HG03139 (cell line): Measurements from ENCODE around the gene SUGCT.
"Not testable (repeated sequence)": the region's sequence is repeated elsewhere in the genome, so short reads cannot be mapped to it uniquely, and the experiment has no call there.

ENCODE experiments used
- ATAC-seq: cut with Tn5 transposase; IDR thresholded peaks from one replicate; pipeline ENCODE4 v1.9.1; 2021; ENCODE audit not compliant: unreplicated experiment

Gene SUGCT

DNA sequence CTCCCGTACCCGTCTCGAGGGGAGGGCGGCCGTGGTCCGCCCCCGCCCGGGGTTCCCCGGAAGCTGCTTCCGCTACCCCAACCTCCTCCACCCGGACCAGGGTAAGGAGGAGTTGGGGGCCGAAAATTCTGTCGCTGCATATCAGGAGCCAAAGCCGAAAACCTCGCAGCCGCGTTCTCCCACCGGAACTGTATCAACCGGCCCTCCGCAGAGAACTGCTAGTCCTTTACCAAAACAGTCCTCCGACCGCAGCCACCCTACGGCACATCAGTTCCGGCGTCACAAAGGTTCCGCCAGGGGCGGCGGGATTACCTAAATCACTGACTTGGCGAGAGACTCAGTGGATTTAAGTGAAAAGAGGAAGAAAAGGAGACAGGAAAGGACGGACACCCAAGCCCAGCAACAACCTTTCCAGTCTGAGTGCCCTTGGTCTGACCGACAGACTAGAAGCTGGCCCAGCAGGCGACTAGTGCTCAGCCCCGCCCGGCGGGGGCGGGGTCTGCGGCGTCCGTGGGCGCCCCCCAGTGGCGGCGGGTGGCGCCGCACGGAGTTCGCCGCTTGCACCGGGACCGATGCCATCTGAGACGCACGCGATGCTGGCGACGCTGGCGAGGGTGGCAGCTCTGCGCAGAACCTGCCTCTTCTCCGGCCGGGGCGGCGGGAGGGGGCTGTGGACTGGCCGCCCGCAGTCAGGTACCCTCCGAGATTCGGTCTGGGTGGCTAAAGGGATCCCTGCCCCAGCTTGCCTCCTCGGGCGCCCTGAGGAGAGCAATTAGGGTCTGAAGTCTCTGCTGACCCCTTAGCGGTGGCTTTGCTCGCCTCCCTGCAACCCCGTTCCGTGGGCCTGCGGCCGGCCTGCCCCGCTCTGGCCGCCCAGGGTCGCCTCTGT is at the start of gene SUGCT, which contains the start of gene MPLKIP:
SUGCT (plus strand) TSS at position 578 of the 889 bp plus-strand sequence.
MPLKIP (minus strand) TSS at position 195 of the 889 bp plus-strand sequence; CDS start at position 140, 55 bp downstream.
- peak; percentile 79 for ATAC-seq

DNA sequence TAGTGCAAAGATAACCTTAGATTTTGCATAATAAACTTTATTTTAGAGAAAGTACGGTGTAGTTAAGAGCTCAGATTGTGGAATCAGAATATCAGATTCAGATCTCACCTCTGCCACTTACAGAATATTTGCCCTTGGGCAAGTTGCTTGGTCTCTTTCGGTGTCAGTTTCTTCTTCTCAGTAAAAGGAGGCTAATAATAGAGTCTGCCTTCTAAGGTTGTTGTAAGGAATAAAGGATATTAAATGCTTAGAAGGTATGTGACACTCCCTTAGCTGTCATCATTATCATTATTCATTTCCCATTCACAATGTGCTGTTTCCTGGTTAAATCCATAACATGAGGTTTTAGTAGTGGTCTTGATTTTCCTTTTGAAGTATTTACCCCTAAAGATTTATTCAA is 42.6 kb upstream of the SUGCT start:
- no peak for ATAC-seq

DNA sequence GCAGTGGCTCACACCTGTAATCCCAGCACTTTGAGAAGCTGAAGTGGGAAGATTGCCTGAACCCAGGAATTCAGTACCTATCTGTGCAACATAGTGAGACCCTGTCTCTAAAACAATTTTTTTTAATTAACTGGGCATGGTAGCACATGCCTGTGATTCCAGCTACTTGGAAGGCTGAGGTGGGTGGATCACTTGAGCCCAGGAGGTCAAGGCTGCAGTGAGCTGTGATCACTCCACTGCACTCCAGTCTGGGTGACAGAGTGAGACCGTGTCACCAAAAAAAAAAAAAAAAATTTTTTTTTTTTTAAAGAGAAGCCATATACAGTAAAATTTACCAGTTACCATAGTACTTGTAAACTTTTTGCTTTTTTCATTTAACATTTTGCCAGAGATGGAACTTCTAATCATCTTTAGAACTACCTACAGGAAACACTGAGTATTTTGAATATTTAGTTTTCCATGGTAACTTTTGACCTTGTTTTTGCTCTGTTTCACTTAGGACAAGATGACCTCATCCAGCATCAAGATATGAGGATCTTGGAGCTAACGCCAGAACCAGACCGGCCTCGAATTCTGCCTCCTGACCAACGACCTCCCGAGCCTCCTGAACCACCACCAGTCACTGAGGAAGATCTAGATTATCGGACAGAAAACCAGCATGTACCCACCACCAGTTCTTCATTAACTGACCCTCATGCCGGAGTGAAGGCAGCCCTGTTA is 41.0 kb upstream of the SUGCT start:
- no peak for ATAC-seq

- ATAC-seq: no peak
Measured at GRCh38 chr7:40095230-40095629, 39.6 kb upstream of the SUGCT start.

DNA sequence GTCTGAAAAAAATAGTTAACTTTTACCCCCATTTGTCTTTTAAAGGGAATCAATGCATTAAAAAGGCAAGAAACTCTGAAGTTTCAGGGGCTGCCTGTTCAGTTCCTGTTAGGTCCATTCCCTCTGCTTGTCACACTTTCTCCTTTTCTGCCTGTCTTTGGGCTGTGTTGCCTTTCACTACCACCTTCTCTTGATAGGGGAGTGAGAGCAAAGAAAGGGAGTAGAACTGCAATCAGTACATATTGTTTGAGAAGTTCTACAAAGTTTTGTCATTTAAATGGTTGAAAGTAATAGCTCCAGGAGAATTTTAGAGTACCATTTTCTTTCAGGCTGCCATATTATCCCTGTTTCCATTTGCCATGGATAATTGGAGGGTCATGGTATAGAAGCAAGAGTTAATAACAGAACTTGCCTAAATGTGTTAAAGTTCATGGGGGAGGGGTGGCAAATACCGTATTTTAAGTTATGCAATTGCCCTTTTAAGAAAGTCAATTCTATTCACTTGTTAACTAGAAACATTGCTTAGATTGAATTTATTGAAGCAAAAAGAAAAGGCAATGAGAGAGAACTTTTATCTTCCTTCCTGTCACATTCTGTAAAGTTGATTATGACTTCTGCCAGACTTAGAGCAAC is 39.0 kb upstream of the SUGCT start:
- no peak for ATAC-seq

GRCh38 chr7:40097728-40098127 is 37.1 kb upstream of the SUGCT start:
- no peak for ATAC-seq

DNA sequence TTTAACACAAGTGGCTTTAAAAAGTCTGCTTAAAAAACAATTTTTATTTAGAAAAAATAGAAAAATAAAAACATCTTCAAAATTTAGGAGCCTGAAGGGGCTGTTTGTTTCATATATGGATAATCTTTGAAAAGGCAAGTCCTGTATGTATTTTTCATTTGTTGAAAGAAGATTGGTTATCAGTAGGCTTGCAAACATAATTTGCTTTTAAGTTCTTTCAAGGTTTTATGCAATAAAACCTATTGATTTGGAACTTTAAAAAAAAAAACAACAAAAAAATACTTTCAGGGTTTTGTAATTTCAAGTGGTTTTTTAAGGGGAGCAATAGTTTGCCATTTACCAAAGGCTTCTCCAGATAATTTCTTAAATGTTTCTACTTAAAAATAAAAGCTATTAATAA is 36.0 kb upstream of the SUGCT start:
- no peak for ATAC-seq

DNA sequence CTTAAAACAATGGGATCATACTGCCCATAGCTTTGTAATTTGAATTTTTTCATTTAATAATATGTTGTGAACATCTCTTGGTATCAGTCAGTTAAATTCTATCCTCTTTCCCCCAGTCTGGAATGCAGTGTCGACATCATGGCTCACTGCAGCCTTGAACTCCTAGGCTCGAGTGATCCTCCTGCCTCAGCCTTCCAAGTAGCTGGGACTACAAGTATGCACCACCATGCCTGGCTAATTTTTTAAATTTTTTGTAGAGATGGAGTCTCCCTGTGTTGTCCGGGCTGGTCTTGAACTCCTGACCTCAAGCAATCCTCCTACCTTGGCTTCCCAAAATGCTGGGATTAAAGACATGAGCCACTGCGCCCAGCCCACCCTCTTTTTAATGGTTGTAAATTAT is 35.0 kb upstream of the SUGCT start:
- no peak for ATAC-seq

- no peak for ATAC-seq
Measured at GRCh38 chr7:40101201-40101600, 33.6 kb upstream of the SUGCT start.

DNA sequence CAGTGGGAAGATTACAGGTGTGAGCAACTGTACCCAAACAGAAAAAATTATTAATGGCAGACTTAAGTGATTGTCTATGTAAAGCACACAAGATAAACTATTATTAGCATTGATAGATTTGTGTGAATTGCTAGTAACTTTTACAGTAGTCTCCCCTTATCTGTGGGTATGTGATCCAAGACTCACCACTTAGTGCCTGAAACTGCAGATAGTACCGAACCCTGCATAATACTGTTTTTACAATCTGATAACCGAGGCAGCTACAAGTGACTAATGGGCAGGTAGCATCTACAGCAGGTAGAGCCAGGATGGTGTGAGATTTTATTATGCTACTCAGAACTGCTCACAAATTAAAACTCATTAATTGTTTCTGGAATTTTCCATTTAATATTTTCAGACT is 31.9 kb upstream of the SUGCT start:
- ATAC-seq: no peak

DNA sequence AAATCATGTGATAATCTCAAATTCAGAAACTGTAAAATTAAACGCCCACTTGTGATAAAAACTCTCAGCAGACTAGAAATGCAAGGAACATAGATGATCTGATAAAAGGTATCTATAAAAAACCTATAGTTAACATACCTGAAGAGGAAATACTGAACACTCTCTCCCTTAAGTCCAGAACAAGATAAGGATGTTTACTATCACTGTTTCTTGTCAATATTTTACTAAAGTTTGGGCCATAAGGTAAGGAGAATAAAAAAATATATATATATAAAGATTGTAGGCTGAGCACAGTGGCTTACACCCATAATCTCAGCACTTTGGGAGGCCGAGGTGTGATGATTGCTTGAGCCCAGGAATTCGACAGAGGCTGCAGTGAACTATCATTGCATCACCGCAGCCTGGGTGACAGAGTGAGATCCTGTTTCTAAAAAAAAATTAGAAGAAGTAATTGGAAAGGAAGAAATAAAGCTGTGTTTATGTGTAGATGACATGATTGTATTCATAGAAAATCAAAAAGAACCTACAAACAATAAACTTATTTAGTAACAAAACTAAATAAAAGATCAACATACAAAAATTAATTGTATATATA is 28.8 kb upstream of the SUGCT start:
- no peak for ATAC-seq

DNA sequence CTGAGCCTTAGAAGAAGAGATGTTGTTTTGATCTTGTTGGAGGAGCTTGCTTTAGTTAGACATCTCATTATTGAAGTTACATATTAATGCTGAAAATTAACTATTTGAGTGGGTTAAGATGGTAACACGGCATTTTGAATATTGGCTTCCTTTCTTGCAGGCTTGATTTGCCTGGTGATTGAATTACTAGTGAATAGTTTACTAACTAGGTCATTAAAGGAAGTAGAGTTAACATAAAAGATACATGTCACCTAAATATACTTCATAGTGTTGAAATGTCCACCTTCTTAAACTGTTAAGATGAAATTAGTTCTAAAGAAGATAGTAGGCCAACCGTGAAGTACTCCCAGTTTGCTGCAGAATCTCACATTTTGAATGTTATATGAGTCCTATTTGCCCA is 18.9 kb upstream of the SUGCT start:
- ATAC-seq: no peak

DNA sequence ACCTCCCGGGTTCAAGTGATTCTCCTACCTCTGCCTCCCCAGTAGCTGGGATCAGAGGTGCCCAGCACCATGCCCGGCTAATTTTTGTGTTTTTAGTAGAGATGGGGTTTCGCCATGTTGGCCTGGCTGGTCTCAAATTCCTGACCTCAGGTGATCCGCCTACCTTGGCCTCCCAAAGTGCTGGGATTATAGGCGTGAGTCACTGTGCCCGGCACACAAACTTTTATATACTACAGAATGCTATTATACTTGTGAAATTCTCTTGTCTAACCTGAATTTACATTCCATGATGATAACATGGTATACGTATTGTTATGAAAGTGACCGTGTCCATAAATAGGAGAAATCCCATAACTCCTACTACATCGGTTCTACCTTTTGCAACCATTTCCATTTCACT is 17.6 kb upstream of the SUGCT start:
- not testable (repeated sequence) for ATAC-seq

DNA sequence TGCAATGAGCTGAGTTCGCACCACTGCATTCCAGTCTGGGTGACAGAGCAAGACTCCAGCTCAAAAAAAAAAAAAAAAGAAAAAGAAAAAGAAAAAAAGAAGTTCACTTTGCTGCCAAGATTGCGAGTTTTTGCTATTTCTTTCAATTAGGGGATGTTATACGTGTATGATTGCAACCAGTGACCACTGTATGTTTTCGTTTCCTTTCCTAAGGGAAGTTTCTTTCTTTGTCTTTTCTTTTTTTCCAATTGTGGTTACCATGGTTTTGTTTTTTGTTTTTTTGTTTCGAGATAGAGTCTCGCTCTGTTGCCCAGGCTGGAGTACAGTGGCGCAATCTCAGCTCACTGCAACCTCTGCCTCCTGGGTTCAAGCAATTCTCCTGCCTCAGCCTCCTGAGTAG is 16.6 kb upstream of the SUGCT start:
- ATAC-seq: not testable (repeated sequence)

DNA sequence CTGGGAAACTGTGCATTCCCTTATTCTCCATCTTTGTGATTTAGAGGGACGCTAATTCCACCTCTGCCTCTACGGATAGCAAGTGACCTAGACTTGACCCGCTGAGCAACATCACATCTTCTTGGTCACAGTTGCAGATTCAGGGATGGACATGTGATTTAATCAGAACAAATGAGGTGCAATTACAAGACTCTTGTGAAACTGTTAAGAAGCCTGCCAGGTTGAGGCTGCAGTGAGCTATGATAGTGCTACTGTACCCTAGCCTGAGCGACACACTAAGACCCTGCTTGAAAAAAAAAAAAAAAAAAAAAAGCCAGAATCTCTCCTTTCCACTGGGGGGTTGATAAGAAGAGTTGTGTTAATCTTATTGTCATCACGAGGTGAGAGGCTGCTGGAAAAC is 14.8 kb upstream of the SUGCT start:
- no peak for ATAC-seq

DNA sequence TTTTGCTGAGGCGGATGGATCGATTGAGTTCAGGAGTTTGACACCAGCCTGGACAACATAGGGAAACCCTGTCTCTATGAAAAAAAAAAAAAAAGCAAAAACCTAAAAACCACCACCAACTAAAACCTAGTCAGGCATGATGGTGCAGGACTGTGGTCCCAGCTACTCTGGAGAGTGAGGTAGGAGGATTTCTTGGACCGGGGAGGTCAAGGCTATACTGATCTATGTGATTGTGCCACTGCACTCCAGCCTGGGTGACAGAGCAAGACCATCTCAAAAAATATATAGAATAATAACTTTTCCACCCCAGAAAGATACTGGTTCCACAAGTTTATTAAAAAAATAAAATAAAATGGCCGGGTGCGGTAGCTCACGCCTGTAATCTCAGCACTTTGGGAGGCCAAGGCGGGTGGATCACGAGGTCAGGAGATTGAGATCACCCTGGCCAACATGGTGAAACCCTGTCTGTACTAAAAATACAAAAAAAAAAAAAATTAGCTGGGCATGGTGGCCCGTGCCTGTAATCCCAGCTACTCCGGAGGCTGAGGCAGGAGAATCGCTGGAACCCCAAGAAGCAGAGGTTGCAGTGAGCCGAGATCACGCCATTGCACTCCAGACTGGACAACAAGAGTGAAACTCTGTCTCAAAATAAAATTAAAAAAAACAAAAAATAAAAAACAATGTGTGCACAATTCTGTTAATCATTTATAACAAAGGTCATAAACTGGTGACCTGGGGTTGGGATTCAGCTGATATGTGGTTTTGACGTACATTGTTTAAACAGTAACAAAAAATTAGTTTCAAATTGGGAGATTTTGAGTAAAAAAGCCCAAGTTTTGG is 12.5 kb upstream of the SUGCT start:
- ATAC-seq: not testable (repeated sequence)

GRCh38 chr7:40122940-40123254 is 11.9 kb upstream of the SUGCT start:
- no peak for ATAC-seq

GRCh38 chr7:40133561-40134427 is 1.0 kb upstream of the SUGCT start:
- ATAC-seq: no peak

DNA sequence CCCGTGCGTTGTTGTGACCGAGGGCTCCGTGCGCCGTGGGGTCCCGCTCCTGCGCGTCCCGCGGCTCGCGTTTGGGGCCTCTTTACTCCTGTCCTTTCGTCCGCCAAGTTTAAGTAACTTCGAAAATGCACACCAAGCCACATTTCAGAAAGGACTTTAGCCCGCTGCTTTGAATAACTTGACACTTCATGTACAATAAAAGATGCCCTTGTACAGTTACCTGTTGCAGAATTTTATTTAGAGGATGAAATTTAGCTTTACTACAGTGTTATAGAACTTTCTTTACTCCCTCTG is 459 bp downstream of the SUGCT start:
- no peak for ATAC-seq

- ATAC-seq: no peak
Measured at GRCh38 chr7:40137563-40137962, 2.8 kb downstream of the SUGCT start.
